ENCODE measurements around the gene ZBTB17.
"Not testable (repeated sequence)": the region's sequence is repeated elsewhere in the genome, so short reads cannot be mapped to it uniquely, and the experiment has no call there.

ZBTB17 gene

DNA sequence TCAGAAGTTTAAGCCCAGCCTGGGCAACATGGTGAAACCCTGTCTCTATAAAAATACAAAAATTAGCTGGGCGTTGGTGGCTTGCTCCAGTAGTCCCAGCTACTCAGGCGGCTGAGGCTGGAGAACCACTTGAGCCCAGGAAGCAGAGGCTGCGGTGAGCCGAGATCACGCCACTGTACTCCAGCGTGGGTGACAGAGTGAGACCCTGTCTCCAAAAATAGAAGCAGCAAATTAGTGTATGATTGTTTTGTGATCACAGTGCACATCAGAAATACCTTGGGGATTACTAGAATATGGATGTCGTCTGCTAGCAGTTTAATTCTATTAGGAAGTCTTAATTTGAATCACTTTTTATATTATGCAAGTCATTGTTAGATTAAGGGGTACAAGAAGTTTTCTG lies 59.0 kb downstream of the ZBTB17 start:
- no peak overlapping the region for H3K4me3 ChIP-seq (ENCODE audit: low read depth, low read length)
- no peak for DNase-seq (ENCODE audit: low read depth)
- TF ChIP-seq MAX (IDR thresholded peaks at IDR 0.05; ENCODE audit: low read depth, low read length) (no peak), POLR2A (IDR thresholded peaks at IDR 0.05; ENCODE audit: extremely low read depth, insufficient read length) (no peak), MYC (IDR thresholded peaks at IDR 0.05; ENCODE audit: low read depth, low read length) (no peak), CTCF (IDR thresholded peaks at IDR 0.05; ENCODE audit: low read depth, low read length) (no peak)

- no peak for TF ChIP-seq MAX (IDR thresholded peaks at IDR 0.05; ENCODE audit: low read depth, low read length)
- no peak for DNase-seq (ENCODE audit: low read depth)
- H3K4me3 ChIP-seq (ENCODE audit: low read depth, low read length) = no peak overlapping the region
These were observed 59.5 kb downstream of the ZBTB17 start for GRCh38 chr1:15916417-15916816.

DNA sequence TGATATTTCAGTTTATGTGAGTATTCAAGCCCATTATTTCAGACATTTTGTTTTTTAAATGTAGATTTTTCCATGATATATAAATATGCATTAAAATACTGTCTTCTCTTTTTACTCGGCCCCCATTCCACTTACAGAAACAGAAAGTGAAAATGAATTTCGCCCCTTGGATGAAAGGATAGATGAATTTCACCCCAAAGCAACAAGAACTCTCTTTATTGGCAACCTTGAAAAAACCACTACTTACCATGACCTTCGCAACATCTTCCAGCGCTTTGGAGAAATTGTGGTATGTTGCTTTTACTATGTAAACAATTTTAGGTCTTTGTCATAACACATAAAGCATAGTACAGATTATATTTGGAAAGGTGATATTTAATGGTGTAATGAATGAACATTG lies 59.9 kb downstream of the ZBTB17 start:
- DNase-seq (ENCODE audit: low read depth) = no peak
- no peak for TF ChIP-seq MAX (IDR thresholded peaks at IDR 0.05; ENCODE audit: low read depth, low read length)
- TF ChIP-seq MYC (IDR thresholded peaks at IDR 0.05; ENCODE audit: low read depth, low read length) = no peak
- TF ChIP-seq POLR2A (IDR thresholded peaks at IDR 0.05; ENCODE audit: extremely low read depth, insufficient read length) = no peak
- no peak for TF ChIP-seq CTCF (IDR thresholded peaks at IDR 0.05; ENCODE audit: low read depth, low read length)
- no peak overlapping the region for H3K4me3 ChIP-seq (ENCODE audit: low read depth, low read length)

- not testable (repeated sequence) for DNase-seq (ENCODE audit: low read depth); H3K4me3 ChIP-seq (ENCODE audit: low read depth, low read length)
These were observed 62.3 kb downstream of the ZBTB17 start for GRCh38 chr1:15913607-15914006.

DNA sequence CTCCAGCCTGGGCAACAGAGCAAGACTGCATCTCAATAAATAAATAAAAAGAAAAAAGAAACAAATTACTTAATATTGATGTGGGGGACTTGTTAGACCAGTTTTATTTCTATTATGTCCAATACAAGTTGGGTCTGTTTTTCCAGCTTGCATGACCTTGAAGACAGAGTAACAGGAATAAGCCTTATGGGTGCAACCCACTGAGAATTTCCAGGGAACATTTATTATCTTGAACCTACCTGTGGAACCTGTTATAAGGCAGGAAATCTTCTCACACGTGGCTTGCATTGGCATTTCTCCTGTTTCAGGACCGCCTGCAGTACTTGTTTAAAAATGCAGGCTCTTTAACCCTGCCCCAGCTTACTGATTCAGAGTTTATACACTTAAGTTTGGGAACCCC lies 64.0 kb downstream of the ZBTB17 start:
- TF ChIP-seq MAX (IDR thresholded peaks at IDR 0.05; ENCODE audit: low read depth, low read length) = no peak
- no peak for TF ChIP-seq MYC (IDR thresholded peaks at IDR 0.05; ENCODE audit: low read depth, low read length)
- no peak for TF ChIP-seq POLR2A (IDR thresholded peaks at IDR 0.05; ENCODE audit: extremely low read depth, insufficient read length)
- TF ChIP-seq CTCF (IDR thresholded peaks at IDR 0.05; ENCODE audit: low read depth, low read length) = no peak
- no peak for DNase-seq (ENCODE audit: low read depth)

DNA sequence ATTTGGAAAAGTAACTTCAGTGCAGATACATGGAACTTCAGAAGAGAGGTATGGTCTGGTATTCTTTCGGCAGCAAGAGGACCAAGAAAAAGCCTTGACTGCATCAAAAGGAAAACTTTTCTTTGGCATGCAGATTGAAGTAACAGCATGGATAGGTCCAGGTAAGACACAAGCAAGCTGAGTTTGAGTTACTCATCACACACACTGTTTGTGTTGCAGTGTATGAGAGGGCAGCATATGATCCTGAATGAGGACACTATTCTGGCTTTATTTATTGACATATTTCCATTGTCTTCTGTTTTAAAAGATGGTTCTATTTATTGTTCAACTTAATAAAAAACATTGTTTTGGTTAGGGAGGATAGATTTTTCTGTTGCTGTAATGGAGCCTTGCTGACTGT lies 64.8 kb downstream of the ZBTB17 start:
- no peak overlapping the region for H3K4me3 ChIP-seq (ENCODE audit: low read depth, low read length)
- TF ChIP-seq MAX (IDR thresholded peaks at IDR 0.05; ENCODE audit: low read depth, low read length) = no peak
- DNase-seq (ENCODE audit: low read depth) = no peak

More for the DNA sequence above, 64.0 kb downstream of the ZBTB17 start:
- H3K4me3 ChIP-seq (ENCODE audit: low read depth, low read length) = no peak overlapping the region

- H3K4me3 ChIP-seq (ENCODE audit: low read depth, low read length) = no peak overlapping the region
- TF ChIP-seq CTCF (IDR thresholded peaks at IDR 0.05; ENCODE audit: low read depth, low read length) (no peak), MYC (IDR thresholded peaks at IDR 0.05; ENCODE audit: low read depth, low read length) (no peak), POLR2A (IDR thresholded peaks at IDR 0.05; ENCODE audit: extremely low read depth, insufficient read length) (no peak), MAX (IDR thresholded peaks at IDR 0.05; ENCODE audit: low read depth, low read length) (no peak)
- DNase-seq (ENCODE audit: low read depth) = no peak
These were observed 67.3 kb downstream of the ZBTB17 start for GRCh38 chr1:15908597-15908996.
